SW480 (cell line): ENCODE data around the gene ERCC1.

Experiments
- DNase-seq: peaks from one replicate; pipeline ENCODE4 v3.0.0-alpha.2; 2016; ENCODE audit warnings: low spot score

The ERCC1 gene

DNA sequence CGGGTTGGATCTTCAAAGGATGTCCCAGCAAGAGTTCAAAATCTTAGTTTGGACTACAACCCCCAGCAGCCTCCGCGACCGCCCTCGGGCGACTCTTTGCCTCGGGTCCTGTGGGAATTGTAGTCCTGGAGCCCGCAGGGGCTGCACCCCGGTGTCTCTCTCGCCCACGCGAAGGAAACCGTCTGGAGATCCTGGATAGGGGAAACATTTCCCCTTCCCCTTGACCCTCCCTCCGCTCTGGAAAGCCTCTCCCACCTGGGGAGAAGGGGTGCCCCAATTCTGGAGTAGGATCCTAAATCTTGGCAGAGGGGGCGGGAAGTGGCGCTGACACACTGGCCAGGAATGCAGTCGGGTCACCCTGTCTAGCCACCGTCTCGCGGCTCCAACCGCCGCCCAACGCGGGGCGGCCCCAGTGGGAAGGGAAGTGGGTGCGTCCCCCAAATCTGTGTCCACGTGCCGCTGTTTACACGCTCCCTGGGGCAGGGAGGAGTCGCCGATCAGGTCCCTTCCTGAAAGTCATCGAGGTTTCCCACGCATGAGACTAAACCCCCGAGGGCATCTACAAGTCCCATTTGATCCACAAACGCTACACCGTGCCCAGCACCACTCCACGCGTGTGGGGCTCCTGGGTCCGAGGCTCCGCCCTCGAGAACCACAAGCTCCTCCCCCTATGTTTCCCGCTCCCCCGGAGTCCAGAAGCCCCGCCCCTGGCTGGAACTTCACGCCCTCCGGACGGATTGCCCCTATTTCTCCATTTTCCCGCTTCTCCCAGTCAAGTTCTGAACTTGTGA is 18.1 kb downstream of the ERCC1 start:
- DNase-seq: peak; percentile 96

- DNase-seq: peak; percentile 91
Measured at GRCh38 chr19:45404557-45405434, 18.9 kb downstream of the ERCC1 start, which contains the start of gene PPP1R13L. TSS of gene PPP1R13L (minus strand) at chr19:45405069. CDS start at chr19:45398318, 6,751 bp downstream.

DNA sequence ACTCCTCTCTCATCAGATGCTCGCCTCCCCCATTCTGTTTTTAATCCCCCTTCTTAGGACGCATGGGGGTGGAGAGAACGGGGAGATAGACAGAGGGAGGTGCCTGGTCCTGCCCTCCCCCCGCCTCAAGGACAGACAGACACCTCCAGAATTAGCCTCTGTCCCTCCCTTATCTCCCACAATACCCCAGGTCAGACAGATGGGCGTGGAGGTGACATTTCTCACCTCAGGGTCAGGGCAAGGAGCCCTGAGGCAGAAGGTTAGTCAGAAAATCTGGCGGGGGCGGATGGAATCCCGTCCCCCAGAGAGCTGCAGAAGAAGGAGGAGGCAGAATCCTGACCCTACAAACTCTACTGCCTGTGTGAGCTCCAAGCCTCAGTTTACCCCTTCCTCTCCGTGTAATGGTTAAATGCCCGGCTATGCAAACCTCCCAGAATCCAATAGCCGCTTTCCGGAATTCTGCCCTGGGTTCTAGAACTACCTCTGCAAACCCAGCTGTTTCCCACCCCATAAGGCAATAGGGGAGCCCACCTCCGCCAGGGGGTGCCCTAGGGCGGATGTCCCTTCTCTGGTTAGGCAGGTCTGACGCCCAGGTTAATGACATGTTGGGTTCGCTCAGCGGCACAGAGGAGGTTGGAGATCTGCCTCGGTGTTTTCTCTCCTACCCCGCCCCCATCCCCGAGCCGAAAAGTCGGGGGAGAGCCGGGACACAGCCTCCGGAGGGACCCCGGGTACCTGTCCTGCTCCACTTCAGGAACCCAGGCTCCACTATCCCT is 19.7 kb downstream of the ERCC1 start:
- peak; percentile 82 for DNase-seq

DNA sequence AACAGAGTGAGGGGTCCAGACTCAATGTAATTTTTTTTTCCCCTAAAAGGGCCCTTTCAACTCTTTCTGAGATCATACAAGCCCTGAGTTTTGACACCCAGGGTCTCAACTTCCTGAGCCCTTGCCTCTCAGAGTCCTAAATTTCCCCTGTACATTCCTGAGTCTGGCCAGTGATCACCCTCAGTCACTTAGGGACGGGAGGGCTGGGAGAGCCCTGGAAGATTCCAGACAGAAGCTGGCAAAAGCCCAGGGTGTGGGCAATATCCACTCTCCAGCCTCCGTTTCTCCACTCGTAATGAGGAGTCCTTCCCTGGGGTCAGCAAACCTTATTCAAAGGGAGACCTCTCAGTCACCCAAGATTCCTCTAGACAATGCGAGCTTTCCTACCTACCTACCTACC is 20.4 kb downstream of the ERCC1 start:
- DNase-seq: no peak

DNA sequence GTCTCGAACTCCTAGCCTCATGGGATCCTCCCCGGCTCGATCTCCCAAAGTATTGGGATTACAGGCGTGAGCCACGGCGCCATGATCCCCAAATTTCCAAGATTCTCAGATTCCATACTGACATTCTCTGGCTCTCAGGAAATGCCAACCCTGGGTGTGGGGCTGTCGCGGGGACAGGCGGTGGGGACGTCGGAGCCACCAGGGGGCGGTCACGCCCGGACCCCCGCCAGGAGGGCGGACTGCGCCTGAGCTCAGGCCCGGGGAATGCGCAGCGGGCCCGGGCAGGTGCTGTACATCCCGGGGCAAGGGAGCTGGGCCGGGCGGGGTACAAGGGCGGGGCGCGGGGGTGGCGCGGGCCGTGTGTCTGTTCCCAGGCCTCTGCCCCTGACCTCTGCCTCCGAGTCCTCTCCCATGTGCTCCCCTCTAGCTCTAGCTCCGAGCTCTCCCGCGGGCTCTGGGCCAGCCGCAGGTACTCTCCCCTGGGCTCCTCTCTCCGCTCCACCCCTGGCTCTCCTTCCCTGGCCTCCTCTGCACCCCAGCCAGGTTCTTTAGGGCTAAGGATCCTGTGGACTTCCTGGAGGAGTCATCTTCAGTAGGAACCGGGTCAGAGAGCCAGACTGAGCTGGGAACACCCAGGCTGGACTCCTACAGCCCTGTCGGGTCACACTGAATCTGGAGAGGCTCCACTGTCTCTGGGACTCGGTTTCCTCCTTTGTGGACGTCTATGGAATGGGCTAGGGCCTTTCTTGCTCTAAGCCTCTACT is 21.2 kb downstream of the ERCC1 start:
- DNase-seq: peak; percentile 89

DNA sequence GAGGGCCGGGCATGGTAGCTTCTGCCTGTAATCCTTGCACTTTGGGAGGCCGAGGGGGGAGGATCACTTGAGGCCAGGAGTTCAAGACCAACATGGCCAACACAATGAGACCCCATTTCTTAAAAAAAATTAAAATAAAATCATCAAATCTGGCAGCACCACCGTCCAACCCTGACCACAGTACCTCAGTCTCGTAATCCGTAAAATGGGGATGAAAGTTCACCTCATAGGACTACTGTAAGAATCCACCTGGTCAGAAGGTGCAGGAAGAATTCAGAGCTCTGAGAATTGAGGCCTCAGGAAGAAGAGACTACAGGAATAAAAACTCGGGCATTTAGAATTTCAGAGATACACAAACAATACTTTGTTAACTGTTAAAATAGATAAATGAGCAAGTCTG is 21.9 kb downstream of the ERCC1 start:
- DNase-seq: no peak

DNA sequence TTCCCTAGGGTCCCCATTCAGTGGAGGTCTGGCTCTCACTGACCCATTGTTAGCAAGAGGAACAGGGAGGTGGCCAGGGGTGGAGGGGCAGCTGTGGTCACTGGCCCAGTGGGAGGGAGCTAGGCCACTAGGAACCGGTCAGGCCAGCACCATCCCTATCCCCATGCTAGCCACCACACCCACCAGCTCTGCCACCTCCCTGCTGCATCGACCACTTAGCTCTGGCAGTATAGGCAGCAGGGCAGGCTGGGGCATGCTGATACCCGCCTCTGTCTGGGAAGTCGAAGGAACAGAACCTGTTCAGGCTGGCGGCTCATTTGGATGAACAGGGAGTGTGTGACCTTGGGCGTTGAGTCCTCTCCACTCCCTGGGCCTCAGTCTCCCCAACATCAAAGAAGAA is 23.5 kb downstream of the ERCC1 start:
- DNase-seq: no peak

DNA sequence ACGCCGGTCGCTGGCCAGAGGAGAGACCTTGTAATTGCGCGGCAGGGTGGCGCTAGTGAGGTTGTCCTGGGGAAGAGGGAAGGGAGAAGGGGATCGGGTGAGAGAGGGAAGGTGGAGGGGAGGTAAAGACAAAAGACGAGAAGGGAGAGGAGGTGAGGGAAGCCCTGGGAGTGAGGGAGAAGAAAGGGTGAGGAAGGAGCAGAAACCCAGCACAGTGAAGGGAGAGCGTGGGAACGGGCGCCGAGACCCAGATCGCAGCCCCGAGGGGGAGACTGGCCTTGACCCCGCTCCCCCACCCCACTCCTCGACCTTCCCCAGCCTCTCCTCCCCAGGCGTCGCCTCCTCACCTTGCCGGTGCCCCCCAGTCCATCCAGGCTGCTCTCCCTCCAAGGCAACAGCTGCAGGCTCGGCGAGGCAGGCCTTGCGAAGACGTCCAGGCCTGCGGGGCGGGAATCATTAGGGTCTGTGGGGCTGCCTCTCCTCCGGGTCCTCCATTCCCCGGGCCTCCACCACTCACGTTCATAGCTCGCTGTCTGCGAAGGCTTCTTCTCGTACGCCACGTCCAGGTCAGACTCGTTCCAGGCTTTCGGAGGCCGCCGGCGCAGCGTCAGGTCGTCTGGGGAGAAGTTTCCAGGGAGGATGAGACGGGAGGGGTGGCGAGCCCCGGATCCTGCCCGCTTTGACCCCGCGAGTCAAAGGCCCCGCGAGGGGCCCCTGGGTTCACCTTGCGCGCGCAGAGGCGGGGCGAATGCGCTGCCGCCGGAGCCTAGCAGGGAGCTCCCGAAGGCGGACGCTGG is 27.7 kb downstream of the ERCC1 start:
- no peak for DNase-seq

- DNase-seq: no peak
Measured at GRCh38 chr19:45391871-45392665, 31.6 kb downstream of the ERCC1 start.

DNA sequence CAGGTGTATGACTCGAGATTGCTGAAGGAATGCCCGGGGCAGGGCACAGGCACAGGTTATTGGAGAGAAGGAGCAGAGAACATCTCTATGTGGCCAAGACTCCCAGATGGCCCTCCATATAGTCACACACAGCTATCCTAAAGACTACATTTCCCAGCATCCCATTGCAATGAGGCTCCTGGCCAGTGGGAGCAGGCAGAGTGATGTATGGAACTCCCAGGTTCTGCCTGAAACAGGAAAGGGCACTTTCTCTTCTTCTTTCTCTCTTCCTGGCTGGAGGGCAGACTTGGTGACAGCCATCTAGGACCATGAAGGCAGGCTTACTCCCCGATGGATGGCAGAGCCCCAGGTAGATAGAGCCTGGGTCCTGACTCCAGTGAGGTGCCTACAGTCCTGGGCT is 32.4 kb downstream of the ERCC1 start:
- no peak for DNase-seq

- no peak for DNase-seq
Measured at GRCh38 chr19:45385392-45386221, 38.1 kb downstream of the ERCC1 start.

DNA sequence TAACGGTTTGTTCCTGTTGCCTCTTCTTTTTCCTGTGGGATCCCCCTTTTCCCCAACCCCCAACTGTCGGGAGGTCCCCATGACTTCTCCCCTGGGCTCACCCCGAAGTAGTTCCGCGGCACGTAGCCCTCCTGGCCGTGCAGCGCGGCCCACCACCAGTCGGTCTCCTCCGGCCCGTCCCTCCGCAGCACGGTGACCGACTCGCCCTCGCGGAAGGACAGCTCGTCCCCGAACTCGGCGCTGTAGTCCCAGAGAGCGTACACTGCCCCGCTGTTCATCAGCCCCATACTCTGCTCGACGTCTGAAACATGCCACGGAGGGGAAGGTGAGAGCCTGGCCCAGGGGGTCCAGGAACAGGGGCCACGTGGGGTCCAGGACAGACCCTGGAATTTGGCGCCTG is 41.3 kb downstream of the ERCC1 start:
- no peak for DNase-seq

DNA sequence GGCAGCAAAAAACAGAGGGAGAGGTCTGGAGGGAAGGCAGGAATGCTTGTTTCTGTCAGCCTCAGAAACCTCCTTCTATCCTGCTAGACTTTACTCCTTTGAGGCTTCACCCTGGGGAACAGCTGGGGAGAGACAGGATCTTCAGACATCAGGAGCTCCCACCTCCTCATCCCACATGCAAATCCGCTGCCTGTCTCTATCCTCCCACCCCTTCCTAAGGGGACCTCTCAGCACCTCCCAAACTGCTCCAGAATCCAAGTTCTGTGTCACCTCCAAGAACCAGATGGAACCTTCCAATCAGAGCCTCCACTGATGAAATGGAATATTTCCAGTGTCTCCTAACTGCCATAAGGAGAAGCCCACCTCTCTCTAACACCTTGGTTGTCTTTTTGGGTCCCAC is 43.6 kb downstream of the ERCC1 start:
- no peak for DNase-seq

DNA sequence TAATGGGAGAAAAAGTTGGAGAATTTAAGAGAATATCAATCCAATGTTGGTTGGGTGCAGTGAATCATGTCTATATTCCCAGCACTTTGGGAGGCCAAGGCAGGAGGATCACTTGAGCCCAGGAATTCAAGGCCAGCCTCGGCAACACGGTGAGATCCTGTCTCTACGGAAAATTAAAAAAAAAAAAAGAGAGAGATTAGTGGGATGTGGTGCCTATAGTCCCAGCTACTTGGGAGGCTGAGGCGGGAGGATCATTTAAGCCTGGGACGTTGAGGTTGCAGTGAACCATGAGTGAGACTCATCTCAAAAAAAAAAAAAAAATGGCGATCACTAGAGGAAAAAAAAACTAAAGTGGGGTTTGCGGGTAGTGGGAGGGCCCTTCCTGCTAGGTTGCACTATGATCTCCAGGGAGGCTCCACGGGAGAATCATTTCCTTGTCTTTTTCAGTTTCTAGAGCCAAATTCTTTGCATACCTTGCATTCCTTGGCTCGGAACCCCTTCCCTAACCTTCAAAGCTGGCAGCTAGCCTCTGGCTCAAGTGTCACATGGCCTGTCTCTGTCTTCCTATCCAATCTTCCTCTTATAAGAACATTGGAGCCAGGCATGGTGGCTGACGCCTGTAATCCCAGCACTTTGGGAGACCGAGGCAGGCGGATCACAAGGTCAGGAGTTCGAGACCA is 47.5 kb downstream of the ERCC1 start:
- DNase-seq: peak; percentile 85

- DNase-seq: peak; percentile 99
Measured at GRCh38 chr19:45370410-45371204, 53.1 kb downstream of the ERCC1 start, which contains the start of gene ERCC2. TSS of gene ERCC2 (minus strand) at chr19:45370573. CDS start at chr19:45370540, 33 bp downstream.

GRCh38 chr19:45368737-45369340 is 54.9 kb downstream of the ERCC1 start:
- DNase-seq: no peak

GRCh38 chr19:45368127-45368526 is 55.6 kb downstream of the ERCC1 start:
- DNase-seq: no peak
